Measurements from ENCODE around the gene GPR39. TPM values are rescaled to one million over a fixed set of nuclear protein-coding genes. Genes with fewer than 3 reads are reported as not detected.

GPR39 gene
- total RNA-seq, 4 donors from 2014 or later, result 0.52 to 53.2 (median 6.8) TPM; not detected in 1

DNA sequence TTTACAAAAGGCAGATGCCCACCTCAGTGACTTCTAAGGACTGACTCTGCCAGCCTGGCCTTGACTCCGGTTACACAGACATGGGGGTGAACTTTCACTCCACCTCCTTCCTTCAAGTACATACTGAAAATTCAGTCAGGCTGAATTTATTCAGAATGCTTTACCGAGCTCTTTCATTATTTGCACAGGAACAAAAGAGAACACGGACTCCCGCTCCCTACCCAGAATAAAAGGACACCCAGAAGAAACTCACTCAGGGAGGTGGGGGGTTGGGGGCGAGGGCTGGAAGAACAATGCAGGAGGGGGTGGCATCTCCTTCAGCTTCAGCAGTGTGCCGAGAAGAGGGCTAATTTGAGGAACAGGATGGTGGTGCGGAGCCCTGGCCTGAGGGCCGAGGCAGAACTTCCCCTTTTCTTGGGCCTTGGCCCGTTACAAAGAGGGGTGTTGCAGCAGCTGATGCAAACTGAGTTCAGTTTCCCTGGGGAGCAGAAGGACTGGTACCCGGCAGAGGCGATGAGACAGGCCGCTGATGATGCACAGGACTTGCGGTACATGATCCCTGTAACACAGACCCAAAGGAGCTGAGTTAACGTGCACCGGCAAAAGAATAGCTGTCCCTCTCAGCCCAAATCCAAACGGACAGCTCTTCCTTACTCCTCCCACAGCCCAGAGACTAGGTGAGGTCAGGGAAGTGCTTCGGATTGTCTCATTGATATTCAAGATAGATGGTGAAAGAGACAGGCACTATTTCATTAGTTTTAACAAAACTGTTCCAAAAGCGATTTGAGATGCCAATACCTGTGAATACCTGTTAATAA is 229.3 kb downstream of the GPR39 start:
- Histone ChIP-seq H3K27ac (no peak overlapping the region), H3K36me3 (no peaks in the 10 kb centered on the region), H3K27me3 (no peaks in the 10 kb centered on the region), H3K4me1 (no peaks in the 10 kb centered on the region), H3K9me3 (no peaks in the 10 kb centered on the region), H3K4me3 (no peak overlapping the region)
- intact Hi-C loops (cut with DNase I; ENCODE audit: low total_unique reads), result no loop called here
- TF ChIP-seq, protein P1, sequence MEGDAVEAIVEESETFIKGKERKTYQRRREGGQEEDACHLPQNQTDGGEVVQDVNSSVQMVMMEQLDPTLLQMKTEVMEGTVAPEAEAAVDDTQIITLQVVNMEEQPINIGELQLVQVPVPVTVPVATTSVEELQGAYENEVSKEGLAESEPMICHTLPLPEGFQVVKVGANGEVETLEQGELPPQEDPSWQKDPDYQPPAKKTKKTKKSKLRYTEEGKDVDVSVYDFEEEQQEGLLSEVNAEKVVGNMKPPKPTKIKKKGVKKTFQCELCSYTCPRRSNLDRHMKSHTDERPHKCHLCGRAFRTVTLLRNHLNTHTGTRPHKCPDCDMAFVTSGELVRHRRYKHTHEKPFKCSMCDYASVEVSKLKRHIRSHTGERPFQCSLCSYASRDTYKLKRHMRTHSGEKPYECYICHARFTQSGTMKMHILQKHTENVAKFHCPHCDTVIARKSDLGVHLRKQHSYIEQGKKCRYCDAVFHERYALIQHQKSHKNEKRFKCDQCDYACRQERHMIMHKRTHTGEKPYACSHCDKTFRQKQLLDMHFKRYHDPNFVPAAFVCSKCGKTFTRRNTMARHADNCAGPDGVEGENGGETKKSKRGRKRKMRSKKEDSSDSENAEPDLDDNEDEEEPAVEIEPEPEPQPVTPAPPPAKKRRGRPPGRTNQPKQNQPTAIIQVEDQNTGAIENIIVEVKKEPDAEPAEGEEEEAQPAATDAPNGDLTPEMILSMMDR (IDR thresholded peaks at IDR 0.05), result no peak
- no peak for TF ChIP-seq POLR2A (IDR thresholded peaks at IDR 0.05)
- DNase-seq, result no peak

DNA sequence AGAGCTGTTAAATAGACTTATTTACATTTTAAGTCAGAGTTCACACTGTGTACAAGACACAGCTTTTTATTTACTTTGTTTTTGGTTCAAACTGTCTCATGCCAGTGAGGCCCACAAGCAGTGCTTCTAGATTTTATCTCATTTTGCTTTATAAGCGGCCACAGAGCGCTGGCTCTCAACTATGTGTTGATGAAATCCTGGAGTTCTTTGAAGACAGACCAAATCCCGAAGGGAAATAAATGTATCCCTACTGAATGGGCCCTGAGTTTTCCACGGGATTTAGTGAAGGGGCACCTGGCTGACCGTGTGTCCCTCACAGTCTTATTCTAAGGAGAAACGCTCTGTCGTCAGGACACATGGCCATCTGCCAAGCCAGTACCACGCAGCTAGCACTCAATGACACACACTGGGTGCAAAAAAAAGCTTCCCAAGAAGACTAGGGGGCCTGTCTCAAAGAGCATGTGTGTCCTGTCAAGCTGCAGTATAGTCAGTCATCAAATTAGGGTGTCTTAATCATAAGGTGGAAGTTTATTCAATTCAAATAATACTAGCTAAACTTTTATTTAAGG is 230.0 kb downstream of the GPR39 start:
- Histone ChIP-seq H3K4me3 (no peak overlapping the region), H3K9me3 (no peaks in the 10 kb centered on the region), H3K36me3 (no peaks in the 10 kb centered on the region), H3K27ac (no peak overlapping the region), H3K4me1 (no peaks in the 10 kb centered on the region), H3K27me3 (no peaks in the 10 kb centered on the region)
- TF ChIP-seq POLR2A (IDR thresholded peaks at IDR 0.05), result no peak
- TF ChIP-seq, protein P1 (IDR thresholded peaks at IDR 0.05), result no peak
- DNase-seq, result no peak
- intact Hi-C loops (cut with DNase I; ENCODE audit: low total_unique reads), result no loop called here

DNA sequence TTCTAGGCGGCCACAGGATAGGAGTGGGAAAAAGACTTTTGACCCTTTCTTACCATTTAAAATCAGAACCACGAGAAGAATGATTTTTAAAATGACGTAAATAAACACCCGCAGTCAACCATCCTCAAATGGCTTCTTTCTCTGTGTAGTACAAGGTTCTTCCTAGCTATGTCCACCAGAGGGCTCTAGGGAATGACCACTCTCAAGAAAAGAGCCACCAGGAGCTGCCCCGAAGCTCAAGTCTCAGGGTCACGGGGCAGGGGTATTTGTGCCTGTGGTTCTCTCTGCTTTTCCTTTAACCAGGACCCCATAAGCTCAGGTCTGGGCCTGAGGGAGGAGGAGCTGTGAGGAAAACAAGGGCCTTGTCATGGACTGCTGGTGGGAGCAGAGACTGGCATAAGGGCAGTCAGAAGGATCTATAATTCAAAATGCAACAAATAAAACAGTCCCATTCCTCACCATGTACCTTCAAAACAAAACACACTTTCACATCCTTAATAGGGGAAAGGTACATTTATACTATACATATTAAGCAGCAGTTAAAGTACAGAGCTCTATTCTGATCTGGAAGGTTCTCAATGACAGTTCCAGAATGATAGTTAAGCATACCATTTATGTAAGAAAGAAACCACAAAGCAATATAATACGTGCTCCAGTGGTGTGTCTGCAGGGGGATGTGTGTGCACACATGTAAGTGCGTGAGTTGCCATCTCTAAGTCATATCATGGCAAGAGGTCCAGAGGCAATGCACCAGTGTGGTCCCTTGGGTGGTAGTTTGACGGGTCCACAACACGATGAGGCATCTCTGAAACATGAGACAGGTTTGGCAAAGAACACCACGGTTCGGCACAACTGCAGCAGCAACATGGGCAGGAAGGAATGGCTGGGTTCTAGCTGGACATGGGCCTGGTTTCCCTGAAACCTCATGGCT is 234.8 kb downstream of the GPR39 start:
- no peaks in the 10 kb centered on the region for H3K9me3 ChIP-seq
- intact Hi-C loops (cut with DNase I; ENCODE audit: low total_unique reads), result no loop called here
- no peak overlapping the region for H3K27ac ChIP-seq
- no peaks in the 10 kb centered on the region for H3K4me1 ChIP-seq
- no peak for DNase-seq
- TF ChIP-seq POLR2A (IDR thresholded peaks at IDR 0.05), result no peak
- TF ChIP-seq, protein P1 (IDR thresholded peaks at IDR 0.05), result no peak
- H3K4me3 ChIP-seq, result no peak overlapping the region
- no peaks in the 10 kb centered on the region for H3K27me3 ChIP-seq
- no peaks in the 10 kb centered on the region for H3K36me3 ChIP-seq

DNA sequence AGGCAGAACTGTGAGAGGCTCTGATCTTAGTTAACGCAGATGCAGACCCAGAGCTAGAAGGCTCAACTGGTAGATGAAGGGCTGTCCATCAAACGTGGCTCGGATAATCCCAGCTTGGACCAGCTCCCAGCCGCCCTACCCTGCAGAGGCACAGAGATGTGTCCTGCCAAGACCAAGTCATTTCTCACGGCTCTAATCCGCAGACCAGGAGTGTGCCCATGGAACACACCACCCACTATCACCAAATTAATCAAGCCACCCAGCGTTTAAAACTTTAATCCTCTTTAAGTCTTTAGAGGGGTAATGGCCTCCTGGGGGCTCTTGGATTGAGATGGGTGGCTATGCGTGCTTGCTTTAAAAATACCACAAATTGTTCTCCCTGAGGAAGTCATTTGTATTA is 235.9 kb downstream of the GPR39 start:
- H3K4me1 ChIP-seq, result no peaks in the 10 kb centered on the region
- H3K36me3 ChIP-seq, result no peaks in the 10 kb centered on the region
- DNase-seq, result no peak
- H3K4me3 ChIP-seq, result no peak overlapping the region
- H3K9me3 ChIP-seq, result no peaks in the 10 kb centered on the region
- TF ChIP-seq, protein P1 (IDR thresholded peaks at IDR 0.05), result no peak
- no peak for TF ChIP-seq POLR2A (IDR thresholded peaks at IDR 0.05)
- no peaks in the 10 kb centered on the region for H3K27me3 ChIP-seq
- intact Hi-C loops (cut with DNase I; ENCODE audit: low total_unique reads), result no loop called here
- no peak overlapping the region for H3K27ac ChIP-seq

Measured in uterus (tissue), 4 donors.